HG02798 (cell line): Measurements from ENCODE around the gene CRTC2.
A peak's percentile ranks its signal among the peaks of the same experiment; 100 is the strongest.
"Not testable (repeated sequence)": the region's sequence is repeated elsewhere in the genome, so short reads cannot be mapped to it uniquely, and the experiment has no call there.

Experiments
- ATAC-seq: cut with Tn5 transposase; IDR thresholded peaks from one replicate; pipeline ENCODE4 v1.9.1; 2021; ENCODE audit warnings: mild to moderate bottlenecking; ENCODE audit not compliant: unreplicated experiment, poor library complexity

CRTC2 gene

DNA sequence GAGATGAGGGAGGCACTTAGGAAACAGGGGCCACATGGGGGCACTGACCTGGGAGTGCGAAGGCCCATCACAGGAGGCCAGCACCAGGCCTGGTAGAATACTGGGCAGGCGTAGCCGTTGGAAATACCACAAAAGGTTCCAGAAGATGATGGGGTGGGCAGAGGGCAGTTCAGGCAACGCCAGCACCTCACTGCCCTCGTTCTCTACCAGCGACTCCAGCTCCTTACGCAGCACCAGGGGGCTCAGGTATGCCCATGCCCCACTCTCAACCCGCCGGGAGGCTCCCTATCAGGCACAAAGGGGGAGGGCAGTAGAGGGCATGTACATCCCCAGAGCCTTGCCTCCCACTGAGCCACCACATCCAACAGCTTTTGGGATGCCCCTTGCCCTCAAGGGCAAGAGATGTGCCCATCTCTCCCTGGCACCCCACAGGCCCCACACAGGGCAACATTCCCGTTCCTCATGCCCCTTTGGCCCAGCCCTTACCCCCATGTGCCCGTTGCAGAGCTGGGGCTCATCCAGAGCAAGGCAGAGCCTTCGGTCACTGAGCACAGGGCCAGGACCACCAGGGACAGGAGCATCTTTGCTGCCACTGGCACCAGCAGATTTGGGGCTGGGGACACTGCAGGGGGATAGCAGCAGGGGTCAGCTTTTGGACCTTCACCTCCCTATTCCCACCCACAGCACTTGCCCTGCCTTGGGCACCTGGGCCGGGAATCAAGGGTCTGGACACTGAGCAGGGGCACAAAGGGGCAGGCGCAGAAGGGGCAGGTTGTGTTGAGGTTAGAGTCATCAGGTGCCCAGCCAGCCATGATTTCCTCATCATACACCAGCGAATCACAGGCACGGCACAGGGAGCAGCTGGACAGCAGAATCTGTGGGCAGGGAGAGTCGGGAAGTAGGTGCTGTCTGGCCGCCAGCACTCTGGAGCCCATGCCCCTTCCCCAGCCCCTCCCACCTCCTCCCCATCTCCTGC lies 26.0 kb downstream of the CRTC2 start:
- no peak for ATAC-seq

DNA sequence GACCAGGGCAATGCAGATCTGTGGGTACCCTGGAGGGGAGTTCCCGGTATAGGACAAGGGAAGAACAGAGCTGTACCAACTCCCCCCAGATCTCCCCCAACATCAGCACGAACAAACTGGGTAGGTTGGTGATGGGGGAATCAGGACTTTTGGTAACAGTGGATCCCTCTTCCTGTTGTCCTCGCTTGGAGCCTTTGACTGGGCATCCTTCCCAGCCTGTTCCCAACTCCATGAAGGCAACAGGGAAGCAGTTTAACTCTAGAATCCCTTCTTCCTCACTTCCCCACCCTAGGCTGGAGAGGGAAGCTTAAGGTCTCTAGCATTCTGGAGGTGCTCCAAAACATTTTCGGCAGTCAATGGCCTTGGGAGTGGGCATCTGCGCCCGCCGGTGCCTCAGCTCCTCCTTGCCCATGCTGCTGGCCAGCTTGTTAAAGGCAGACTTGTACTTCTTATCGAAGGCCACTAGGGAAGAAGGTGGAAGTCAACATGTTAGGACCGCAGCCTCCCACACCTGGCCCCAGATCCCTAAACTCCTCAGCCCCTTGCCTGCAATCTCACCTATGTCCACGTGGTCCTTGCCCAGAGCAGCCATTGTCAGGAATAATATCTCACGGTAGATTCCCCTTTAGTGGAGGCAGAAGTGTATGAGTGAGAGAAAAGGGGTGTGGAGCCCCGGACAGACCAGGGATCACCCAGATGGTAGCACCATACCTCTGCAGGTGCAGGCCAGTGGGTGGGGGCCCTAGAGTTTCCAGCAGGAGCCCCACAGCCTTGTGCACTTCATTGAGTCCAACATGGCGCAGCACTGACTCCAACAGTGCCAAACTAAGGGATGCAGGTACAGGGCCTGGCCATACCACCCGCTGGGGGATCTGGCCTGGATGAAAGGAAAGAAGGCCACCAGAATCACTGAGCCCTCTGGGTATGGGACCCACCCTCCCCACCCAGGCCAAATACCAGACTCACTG lies 28.1 kb downstream of the CRTC2 start:
- ATAC-seq: no peak

DNA sequence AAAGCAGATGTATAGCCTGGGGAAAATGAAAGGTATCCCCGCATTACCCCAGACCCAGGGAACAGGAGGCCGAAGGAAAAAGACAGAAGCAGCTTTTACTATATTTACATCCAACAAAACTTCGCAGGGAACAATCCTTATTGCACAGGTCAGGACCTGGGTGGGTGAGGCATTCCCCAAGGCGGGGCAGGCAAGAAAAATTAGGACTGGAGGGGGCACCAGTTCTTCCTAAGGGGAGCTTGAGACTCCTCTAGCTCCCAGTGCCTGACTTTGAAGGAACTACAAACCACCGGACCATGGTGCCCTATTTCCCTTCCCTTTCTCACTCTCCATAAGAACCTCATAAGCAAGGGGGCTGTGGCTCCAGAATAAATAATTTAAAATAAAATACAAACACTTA lies 29.0 kb downstream of the CRTC2 start:
- no peak for ATAC-seq

DNA sequence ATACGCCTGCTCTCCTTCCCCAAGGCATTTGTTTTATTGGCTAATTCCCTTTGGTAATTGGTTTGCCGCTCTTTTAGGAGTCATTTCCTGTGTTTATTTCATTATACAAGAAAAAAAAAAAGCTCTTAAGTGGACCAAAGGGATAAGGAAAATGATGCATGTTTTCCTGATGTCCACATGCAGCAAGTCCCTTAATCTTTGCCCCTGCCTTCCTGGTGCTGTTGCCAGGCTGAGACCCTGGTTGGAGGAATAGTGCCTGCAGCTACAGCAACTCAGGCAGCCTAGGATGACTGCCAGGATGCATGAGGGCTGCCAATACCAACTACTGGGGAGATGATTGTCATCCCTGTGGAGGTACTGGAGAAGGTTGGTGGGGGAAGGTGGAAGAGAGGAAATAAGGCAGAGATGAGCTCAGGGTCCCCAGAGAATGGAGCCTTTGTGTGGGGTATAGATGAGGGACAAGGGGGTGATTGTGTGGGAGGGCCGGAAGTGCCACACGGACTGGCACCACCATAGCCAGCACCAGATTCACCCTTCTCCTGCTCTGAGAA lies 29.5 kb downstream of the CRTC2 start:
- no peak for ATAC-seq

DNA sequence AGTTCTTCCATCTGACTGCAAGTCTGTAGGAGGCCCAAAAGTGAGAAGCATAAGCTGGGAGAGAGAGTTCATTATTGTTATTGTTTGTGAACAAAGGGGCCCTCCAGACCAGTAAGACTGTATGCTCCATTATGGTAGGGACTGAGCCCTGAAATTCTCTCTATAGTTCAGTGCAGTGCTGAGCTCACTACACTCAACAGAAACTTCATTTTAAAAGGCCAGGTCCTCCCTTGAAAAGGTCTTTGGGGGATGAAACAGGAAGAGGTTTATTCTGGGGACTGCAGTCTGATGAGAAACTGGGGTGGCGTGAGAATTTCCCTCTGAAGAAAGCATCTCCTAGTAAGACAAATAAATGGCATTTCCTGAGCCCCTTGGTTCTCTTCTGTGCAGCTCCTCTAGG lies 30.2 kb downstream of the CRTC2 start:
- no peak for ATAC-seq

DNA sequence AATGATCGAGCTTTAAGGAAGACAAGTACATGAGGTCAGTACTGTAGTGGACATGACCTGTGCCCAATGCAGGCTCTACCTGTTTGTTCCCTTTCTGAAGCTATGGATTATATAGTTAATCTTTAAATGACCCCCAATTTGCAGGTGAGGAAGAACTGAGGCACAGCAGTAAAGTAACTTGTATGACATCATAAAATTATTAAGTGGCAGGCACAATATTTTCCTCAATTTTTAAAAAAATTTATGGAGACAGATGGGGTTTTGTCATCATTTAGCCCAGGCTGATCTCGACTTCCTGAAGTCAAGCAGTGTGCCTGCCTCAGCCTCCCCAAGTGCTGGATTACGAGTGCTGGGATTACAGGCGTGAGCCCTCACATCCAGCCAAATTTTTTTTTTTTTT lies 32.0 kb downstream of the CRTC2 start:
- ATAC-seq: no peak

DNA sequence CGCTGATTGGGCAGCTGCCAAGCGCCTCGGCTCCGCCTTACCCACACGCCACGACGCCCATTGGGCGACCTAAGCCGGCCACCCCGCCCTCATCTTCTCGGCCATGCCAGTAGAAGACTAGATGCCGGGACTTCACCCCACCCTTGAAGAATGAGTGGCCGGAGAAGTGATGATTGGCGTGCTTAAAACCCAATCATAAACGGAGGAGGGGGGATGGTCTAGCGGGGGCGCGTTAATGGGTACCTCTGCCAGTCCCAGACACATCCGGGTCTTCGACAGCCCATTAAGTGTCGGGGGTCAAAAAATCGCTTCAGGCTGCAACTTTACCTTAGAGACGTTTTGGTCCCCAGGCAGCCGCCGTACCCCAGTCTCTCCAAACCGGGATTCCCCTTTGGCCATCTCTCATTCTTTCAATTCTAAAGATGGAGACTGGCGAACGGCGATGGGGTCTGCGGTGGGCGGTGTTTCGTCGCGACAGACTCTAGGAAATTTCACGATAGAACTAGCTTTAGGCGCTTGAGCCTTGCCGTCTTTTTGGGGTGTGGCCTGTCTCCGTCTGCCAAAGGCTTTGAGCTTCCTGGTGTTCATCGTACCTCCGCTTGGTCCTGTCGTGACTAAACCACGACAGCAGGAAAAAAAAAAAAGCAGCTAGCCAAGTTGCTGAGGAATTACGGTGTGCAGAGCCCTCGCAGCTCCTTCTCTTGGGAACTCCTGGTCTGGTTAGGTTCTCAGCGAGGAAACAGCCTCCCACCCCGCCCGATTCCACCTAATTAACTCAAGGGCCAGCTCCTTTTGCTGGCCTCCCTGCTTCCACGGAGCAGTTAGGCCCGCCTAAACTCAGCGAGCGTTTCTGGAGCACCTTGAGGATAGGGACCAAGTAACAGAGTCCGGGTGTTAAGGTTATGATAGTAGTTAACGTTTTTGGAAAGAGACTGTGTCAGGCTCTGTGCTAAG lies 35.2 kb downstream of the CRTC2 start, which contains the start of gene GATAD2B:
GATAD2B (minus strand) TSS at position 1 of the 954 bp plus-strand sequence. CDS start 94,625 bp downstream, outside the sequence.
- ATAC-seq: peak; percentile 95

DNA sequence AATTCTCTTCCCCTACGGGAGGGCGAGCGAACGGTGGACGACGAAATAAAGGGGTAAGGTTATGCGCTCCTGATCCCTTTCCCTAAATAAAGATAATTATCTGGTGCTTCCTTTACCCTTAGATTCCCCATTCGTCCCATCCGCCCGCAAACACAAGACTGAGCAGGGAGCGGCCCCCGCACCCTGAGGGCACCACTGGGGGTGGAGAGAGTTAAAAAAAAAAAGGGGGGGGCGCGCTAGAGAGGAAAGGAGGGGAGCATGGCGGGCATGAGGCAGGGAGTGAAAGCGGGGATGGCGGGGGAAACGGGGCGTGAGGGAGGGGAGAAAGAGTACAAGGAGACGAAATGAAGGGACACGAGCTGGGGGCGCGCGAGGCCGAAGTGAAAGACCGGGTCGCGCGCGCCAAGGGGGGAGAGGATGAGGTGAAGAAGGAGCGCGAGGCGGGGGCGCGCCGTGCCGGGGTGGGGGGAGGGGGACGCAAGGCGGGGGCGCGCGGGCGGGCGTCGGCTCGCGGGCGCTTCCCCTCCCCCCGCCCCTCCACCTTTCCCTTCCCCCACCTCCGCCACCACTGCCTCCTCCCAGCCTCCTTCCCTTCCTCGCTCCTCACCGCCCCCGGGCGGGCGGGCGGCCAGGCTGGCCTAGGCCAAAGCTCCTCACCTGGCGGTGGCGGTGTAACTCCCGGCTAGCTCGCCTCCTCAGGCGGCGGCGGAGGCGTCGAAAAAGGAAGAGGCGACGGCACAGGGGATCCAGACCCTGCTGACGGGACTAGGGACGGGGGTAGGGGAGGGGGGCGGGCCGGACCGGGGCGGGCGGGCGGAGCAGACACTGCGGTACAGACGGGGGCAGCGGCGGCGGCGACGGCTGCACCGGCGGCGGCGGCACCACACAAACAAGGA lies 36.1 kb downstream of the CRTC2 start:
- ATAC-seq: peak; percentile 28

DNA sequence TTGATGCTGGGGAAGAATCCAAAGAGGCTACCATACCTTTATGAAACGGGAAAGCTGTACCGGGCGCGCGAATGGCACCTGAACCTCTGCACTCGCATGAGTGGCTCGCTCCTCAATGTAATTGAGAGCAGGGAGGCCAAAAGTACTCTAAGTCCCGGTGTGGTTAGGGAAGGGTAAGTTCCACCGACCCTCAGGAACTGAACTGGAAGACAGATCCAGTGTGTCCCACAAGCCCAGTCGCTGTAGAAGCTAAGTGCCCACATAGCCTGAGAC lies 36.7 kb downstream of the CRTC2 start:
- ATAC-seq: no peak

DNA sequence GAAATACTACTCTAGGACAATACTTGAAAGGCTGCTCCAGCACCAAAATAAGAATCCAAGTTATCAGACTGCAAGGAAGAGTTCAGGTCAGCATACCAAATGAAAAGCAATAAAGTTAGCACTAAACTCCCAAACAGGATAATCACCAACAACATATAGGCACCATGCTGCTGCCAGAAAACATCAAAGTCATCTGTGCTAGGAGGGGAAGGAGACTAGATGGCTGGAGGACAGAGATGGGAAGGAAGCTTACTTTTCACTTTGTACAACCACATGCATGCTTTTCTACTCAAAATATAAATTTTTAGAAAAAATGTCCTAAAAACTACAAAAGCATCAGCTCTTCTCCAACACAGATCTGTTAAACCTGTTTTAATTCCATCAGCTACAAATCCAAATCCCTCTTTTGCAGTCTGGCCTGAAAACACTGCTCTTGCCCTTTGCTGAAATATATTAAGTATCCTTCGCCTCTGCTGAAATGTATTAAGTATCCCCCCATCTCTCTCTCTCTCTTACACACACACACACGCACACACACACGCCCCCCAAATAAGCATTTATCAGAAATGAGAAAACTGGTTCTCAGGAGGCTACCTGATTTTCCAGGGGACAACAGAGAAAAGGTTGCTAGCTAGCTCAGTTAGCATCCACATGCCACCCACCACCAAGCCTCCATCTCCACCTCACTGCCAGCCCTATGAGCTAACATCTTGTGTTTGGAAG lies 37.2 kb downstream of the CRTC2 start:
- no peak for ATAC-seq

DNA sequence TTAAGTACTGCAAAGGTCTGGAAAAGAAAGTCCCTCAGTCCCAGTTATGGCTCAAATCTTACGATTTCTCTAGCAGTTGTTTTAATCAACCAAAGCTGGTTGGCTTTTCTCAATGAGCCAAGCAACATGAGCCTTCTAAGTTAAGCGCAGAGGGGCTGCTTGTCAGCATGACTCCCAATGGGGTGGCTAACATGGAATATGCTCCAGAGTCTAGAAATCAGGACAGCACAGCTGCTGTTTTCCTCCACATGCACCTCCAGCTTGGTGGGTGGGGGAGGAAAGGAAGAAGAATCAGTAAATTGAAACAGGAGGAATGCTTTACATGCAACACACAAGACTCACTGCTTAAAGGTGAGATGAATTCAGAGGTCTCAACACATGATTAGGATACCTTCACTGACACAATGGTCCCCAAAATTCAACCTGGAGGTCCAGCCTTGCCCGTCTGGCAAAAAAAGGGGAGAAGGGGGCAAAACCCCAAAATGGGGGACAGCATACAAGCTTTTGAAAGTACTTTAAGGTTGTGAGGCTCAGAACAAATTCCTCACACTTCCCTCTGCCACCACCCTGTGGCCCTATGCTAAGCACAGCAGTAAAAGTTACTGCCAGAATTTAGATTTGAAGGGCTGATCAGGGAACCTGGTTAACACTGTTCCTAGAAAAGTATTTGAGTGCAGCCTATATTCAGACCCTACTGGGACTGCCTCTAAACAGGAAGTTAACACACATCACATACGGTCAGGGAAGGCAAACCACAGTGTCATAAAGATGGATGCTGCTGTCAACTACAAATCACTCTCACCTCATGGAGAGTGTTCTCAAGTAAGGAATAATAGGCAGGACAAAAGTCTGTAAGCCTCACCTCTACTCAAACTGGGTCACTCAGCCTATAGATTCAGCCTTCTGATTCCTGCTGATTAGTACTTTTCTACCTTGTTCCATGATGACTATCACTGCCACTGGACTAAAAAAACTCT lies 38.2 kb downstream of the CRTC2 start:
- no peak for ATAC-seq

DNA sequence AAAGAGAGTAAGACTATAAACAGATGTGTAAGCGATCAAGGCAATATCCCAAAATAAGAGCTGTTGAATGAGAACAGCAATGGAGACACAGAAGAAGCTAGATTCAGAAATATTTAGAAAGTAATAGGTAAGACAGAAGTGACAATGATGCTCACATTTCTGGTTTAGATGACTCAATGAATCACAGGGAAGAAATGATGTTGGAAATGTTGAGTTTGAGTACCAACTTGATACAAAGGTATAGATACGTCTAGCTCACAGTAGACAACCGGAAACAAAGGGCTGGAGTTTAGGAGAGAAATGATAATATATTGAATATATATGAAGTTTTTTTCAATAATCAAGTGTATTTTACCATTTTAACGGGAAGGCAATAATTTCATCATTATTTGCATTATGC lies 42.1 kb downstream of the CRTC2 start:
- no peak for ATAC-seq

DNA sequence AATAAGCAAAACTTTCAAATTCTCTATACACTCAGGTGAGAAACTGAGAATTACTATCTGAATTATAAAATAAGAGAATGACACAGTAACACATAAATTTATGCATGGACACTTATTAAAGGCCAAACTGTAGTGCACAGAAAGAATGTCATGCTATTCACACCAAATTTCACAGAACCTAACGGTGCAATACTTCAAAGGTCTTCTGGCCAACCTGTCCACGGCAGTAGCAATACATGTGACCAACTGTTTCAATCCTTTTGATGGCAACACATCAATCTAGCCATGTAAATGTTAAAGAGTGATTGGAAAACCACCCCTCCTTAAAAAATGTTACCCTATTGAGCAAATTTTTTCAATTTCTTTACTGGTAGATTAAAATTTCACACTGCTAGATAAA lies 46.1 kb downstream of the CRTC2 start:
- ATAC-seq: no peak

DNA sequence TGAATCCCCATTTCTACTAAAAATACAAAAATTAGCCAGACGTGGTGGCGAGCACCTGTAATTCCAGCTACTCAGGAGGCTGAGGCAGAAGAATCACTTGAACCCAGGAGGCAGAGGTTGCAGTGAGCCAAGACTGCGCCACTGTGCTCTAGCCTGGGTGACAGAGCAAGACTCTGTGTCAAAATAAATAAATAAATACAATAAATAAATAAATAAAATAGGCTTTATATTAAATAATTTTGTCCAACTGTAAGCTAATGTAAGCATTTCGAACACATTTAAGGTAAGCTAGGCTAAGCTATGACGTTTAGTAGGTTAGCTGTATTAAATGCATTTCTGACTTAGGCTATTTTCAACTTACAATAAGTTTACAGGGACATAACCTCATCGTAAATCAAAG lies 47.9 kb downstream of the CRTC2 start:
- ATAC-seq: not testable (repeated sequence)

DNA sequence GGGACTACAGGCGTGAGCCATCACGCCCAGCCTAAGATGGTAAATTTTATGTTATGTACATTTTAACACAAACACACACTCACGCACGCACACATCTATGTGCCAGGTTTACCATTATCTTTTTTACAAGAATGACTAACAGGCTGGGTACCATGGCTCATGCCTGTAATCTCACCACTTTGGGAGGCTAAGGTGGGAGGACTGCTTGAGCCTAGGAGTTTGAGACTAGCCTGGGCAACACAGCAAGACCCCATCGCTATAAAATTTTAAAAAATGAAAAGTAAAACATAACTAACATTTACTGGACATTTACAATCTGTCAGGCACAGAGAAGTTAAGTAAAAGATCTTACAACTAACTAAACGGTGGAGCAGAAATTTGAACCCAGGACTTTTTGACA lies 50.3 kb downstream of the CRTC2 start:
- ATAC-seq: no peak

DNA sequence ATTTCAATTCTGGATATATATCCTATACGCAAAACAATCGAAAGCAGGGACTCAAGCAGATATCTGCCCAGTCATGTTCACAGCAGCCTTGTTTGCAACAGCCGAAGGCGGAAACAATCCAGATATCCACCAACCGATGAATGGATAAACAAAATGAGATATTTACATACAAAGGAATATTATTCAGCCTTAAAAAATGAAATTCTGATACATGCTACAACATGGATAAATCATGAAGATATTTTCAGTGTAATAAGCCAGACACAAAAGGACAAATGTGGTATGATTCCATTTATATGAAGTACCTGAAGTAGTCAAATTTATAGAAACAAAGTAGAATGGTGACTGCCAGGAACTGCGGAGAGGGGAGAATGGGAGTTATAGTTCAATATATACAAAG lies 51.3 kb downstream of the CRTC2 start:
- no peak for ATAC-seq

DNA sequence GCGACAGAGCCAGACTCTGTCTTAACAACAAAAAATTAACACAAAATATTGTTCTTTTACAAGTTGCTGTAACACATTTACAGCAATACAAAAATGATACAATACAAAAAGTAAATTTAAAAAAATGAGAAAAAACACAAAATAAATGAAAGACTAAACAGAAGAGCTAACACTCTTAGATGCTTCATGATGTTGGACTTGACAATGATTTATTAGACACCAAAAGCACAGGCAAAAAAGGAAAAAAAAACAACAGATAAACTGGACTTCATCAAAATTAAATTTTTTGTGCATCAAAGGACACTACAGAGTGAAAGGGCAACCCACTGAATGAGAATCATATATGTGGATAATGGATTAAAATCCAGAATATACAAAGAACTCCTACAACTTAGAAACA lies 52.0 kb downstream of the CRTC2 start:
- no peak for ATAC-seq
